Upper lobe of left lung (tissue), 6 donors: ENCODE results near the gene AMIGO3. TPM values are rescaled to one million over a fixed set of nuclear protein-coding genes. Genes with fewer than 3 reads are reported as not detected.
"Not testable (repeated sequence)": the region's sequence is repeated elsewhere in the genome, so short reads cannot be mapped to it uniquely, and the experiment has no call there.

Source experiments
- ATAC-seq, 2 donors: fragments of 200-7000 bp; cut with Tn5 transposase; one replicate each; pipeline ENCODE4 v1.9.1; 2022; ENCODE audit warnings: mild to moderate bottlenecking in 2 of 2, moderate library complexity in 2 of 2; ENCODE audit not compliant: low FRiP score in 2 of 2
- DNase-seq, 2 donors: peaks; one replicate each; pipeline ENCODE4 v3.0.0-alpha.2; 2019 to 2020
- H3K27ac ChIP-seq, 4 donors: fragments of 200-600 bp; sonication (generic); one replicate each; pipeline ENCODE4 v1.5.1; 2016 to 2019
- H3K27me3 ChIP-seq, 4 donors: fragments of 200-600 bp; sonication (generic); one replicate each; pipeline ENCODE4 v1.5.1; 2017 to 2019
- H3K36me3 ChIP-seq, 4 donors: fragments of 200-600 bp; sonication (generic); one replicate each; pipeline ENCODE4 v1.5.1; 2016 to 2019
- H3K4me1 ChIP-seq, 4 donors: fragments of 200-600 bp; sonication (generic); one replicate each; pipeline ENCODE4 v1.5.1; 2018 to 2019
- H3K4me3 ChIP-seq, 4 donors: fragments of 200-600 bp; sonication (generic); one replicate each; pipeline ENCODE4 v1.5.1; 2017 to 2019; ENCODE audit warnings: mild to moderate bottlenecking in 2 of 4, moderate library complexity in 1 of 4
- H3K9me3 ChIP-seq, 4 donors: fragments of 200-600 bp; sonication (generic); one replicate each; pipeline ENCODE4 v1.5.1; 2018 to 2019
- CTCF ChIP-seq, 6 experiments: fragments of 450-650 bp in 4 of 6; fragments of 200-600 bp in 2 of 6; sonication (generic) in 2 of 6; IDR thresholded peaks; one replicate each; pipeline ENCODE4 v1.5.1; 2016 to 2019; ENCODE audit warnings: antibody characterized with exemption in 6 of 6
- EP300 ChIP-seq, 4 donors: sonication (generic); formaldehyde crosslinking; IDR thresholded peaks; one replicate each; pipeline ENCODE4 v1.5.1; 2017; ENCODE audit warnings: antibody characterized with exemption in 4 of 4, control low read depth in 2 of 4
- POLR2A ChIP-seq, 4 donors: fragments of 450-650 bp; IDR thresholded peaks; one replicate each; pipeline ENCODE4 v1.5.1; 2016 to 2017; ENCODE audit warnings: antibody characterized with exemption in 4 of 4, mild to moderate bottlenecking in 2 of 4
- POLR2AphosphoS5 ChIP-seq, 2 donors: sonication (generic); formaldehyde crosslinking; IDR thresholded peaks; one replicate each; pipeline ENCODE4 v1.5.1; 2017; ENCODE audit warnings: antibody characterized with exemption in 2 of 2
- WGBS, 2 donors: methylation state at CpG; one replicate each; pipeline ENCODE4 v1.1.5; 2017 to 2018; 5-methylcytosine and 5-hydroxymethylcytosine counted together
- total RNA-seq, 6 donors: library from RNA; depleted of rRNA in 4 of 6; stranded (reverse); fragments of >200 nt in 4 of 6; gene quantifications; one replicate each; pipeline versions ENCODE4 v1.1.0 to v1.2.1, GENCODE V29; 2016 to 2021
- donor health status: DM: no; HTN: no; CAD: no; lungs with moderate emphysema.
- donor health status: DM: no; HTN: yes; CAD: no; lungs with severe emphysema.

The AMIGO3 gene
- total RNA-seq, 6 donors from 2014 or later: 0.13 to 3.2 (median 1.9) TPM

DNA sequence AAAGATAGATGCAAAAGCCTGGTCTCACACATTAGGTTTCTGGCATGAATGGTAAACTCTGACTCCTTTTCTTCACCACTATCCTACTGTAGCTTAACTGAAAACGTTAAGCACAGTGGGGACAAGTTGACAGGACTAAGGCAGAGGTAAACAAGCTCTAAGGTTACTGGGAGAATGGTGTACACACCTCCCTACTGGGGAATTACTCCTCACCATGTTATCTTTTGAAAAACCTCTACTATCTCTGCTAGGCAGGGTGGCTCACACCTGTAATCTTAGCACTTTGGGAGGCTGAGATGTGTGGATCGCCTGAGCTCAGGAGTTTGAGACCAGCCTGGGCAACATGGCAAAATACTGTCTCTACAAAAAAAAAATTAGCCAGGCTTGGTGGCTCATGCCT is 37.7 kb upstream of the AMIGO3 start:
- TF ChIP-seq CTCF (IDR thresholded peaks at IDR 0.05) (no peak), EP300 (IDR thresholded peaks at IDR 0.05) (no peak), POLR2AphosphoS5 (IDR thresholded peaks at IDR 0.05) (no peak), POLR2A (IDR thresholded peaks at IDR 0.05) (no peak)
- peaks cover 4 to 31% (median 15%) of the 10 kb centered on the region in 4 donors for H3K4me1 ChIP-seq
- no peaks in the 10 kb centered on the region for H3K9me3 ChIP-seq
- no peaks in the 10 kb centered on the region for H3K27me3 ChIP-seq
- no peak overlapping the region for H3K4me3 ChIP-seq
- DNase-seq (no peak), ATAC-seq (no peak)
- WGBS, 2 donors: 69 to 73% methylated on average over 2 of the region's 2 CpGs
- H3K27ac ChIP-seq: no peak overlapping the region
- H3K36me3 ChIP-seq: no peaks in the 10 kb centered on the region

DNA sequence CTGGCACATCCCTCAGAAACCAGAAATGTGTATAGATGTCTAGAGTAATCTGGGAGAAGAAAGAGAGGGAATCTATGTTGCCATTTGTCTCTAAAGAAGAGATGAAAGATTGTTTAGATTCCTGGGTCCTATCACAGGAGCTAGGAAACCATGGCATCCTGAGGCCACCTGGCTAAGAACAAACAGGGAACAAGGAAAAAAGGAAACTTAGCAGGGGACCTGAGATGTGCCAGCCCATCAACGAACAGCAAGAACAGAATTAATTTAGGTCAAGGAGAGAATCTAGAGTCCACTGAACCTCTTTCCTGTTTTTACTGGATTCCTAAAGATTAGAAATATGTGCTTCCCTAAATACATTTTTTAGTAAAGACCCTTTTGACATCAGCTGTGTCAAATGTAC is 36.6 kb upstream of the AMIGO3 start:
- TF ChIP-seq POLR2A (IDR thresholded peaks at IDR 0.05): no peak
- TF ChIP-seq CTCF (IDR thresholded peaks at IDR 0.05): no peak
- TF ChIP-seq POLR2AphosphoS5 (IDR thresholded peaks at IDR 0.05): no peak
- no peak for TF ChIP-seq EP300 (IDR thresholded peaks at IDR 0.05)
- Histone ChIP-seq H3K27me3 (no peaks in the 10 kb centered on the region), H3K36me3 (no peaks in the 10 kb centered on the region), H3K9me3 (no peaks in the 10 kb centered on the region), H3K4me3 (no peak overlapping the region), H3K27ac (no peak overlapping the region), H3K4me1 (peaks cover 4 to 31% (median 19%) of the 10 kb centered on the region in 4 donors)
- DNase-seq (no peak), ATAC-seq (no peak)
- WGBS, 2 donors: 67 to 70% methylated on average over 1 of the region's 1 CpG

DNA sequence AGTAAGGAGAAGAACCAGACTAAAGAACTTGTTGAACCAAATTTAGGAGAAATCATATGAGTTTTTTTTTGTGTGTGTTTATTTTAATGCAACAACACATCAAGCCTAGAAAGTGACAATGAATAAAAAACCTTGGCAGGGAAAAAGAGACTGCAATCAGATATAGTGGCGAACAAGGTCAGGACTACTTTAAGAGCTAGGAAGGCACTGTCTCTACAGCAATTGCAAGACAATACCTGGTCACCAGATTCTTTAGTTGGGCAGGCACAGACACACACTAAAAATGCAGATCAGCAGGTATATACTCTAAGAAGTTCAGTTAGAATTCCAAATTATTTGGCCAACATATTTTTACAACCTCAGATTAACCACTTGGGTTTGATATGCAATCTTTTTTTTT is 35.1 kb upstream of the AMIGO3 start:
- H3K4me1 ChIP-seq: peaks cover 8 to 31% (median 19%) of the 10 kb centered on the region in 4 donors
- no peaks in the 10 kb centered on the region for H3K27me3 ChIP-seq
- H3K9me3 ChIP-seq: no peaks in the 10 kb centered on the region
- no peaks in the 10 kb centered on the region for H3K36me3 ChIP-seq
- no peak for DNase-seq
- no peak for ATAC-seq
- 83 to 88% methylated on average over 1 of the region's 1 CpG for WGBS, 2 donors
- no peak for TF ChIP-seq CTCF (IDR thresholded peaks at IDR 0.05)
- TF ChIP-seq POLR2A (IDR thresholded peaks at IDR 0.05): no peak
- no peak for TF ChIP-seq POLR2AphosphoS5 (IDR thresholded peaks at IDR 0.05)
- no peak for TF ChIP-seq EP300 (IDR thresholded peaks at IDR 0.05)
- no peak overlapping the region for H3K4me3 ChIP-seq
- H3K27ac ChIP-seq: no peak overlapping the region

- Histone ChIP-seq H3K4me1 (peaks cover 3 to 27% (median 15%) of the 10 kb centered on the region in 4 donors), H3K27ac (peak overlapping the region in 1 of 4 donors; percentile 44), H3K27me3 (no peaks in the 10 kb centered on the region), H3K4me3 (no peak overlapping the region), H3K36me3 (peaks cover 0 to 23% (median 8%) of the 10 kb centered on the region in 4 donors), H3K9me3 (no peaks in the 10 kb centered on the region)
- DNase-seq (no peak), ATAC-seq (no peak)
- no peak for TF ChIP-seq POLR2AphosphoS5 (IDR thresholded peaks at IDR 0.05)
- TF ChIP-seq POLR2A (IDR thresholded peaks at IDR 0.05): no peak
- TF ChIP-seq EP300 (IDR thresholded peaks at IDR 0.05): no peak
- no peak for TF ChIP-seq CTCF (IDR thresholded peaks at IDR 0.05)
- 76 to 81% methylated on average over 4 of the region's 4 CpGs for WGBS, 2 donors
Measured at GRCh38 chr3:49751501-49751900, 32.0 kb upstream of the AMIGO3 start.

GRCh38 chr3:49750056-49750455 is 30.6 kb upstream of the AMIGO3 start:
- Histone ChIP-seq H3K27me3 (no peaks in the 10 kb centered on the region), H3K4me1 (peaks cover 0 to 27% (median 11%) of the 10 kb centered on the region in 4 donors), H3K36me3 (peaks cover 0 to 31% (median 10%) of the 10 kb centered on the region in 4 donors), H3K4me3 (no peak overlapping the region), H3K27ac (peak overlapping the region in 1 of 4 donors; percentile 50), H3K9me3 (no peaks in the 10 kb centered on the region)
- no peak for ATAC-seq
- TF ChIP-seq POLR2AphosphoS5 (IDR thresholded peaks at IDR 0.05) (no peak), CTCF (IDR thresholded peaks at IDR 0.05) (no peak), POLR2A (IDR thresholded peaks at IDR 0.05) (no peak), EP300 (IDR thresholded peaks at IDR 0.05) (no peak)
- WGBS, 2 donors: 83 to 95% methylated on average over 4 of the region's 4 CpGs
- no peak for DNase-seq

DNA sequence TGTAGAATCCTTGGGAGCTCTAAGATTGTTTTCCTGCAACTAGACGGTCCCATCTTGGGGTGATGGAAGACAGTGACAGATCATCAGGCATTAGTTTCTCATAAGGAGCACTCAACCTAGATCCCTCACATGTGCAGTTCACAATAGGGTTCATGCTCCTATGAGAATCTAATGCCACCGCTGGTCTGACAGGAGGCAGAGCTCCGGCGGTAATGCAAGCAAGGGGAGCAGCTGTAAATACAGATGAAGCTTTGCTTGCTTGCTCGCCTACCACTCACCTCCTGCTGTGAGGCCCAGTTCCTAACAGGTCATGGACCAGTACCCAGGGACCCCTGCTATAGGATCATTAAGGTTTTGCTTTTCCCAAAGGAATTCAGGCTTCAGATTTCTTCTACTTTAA is 29.4 kb upstream of the AMIGO3 start:
- not testable (repeated sequence) for H3K27ac ChIP-seq, H3K27me3 ChIP-seq
- peaks cover 0 to 42% (median 10%) of the 10 kb centered on the region in 4 donors for H3K36me3 ChIP-seq

More for the DNA sequence above, 29.4 kb upstream of the AMIGO3 start:
- WGBS, 2 donors: 89 to 100% methylated on average over 5 of the region's 5 CpGs
- not testable (repeated sequence) for DNase-seq, H3K9me3 ChIP-seq, H3K4me3 ChIP-seq, ATAC-seq
- peaks cover 0 to 20% (median 10%) of the 10 kb centered on the region in 4 donors for H3K4me1 ChIP-seq
